ENCODE data around the gene EZH2. TPM values are rescaled to one million over a fixed set of nuclear protein-coding genes. Genes with fewer than 3 reads are reported as not detected.

Gene EZH2
- polyA plus RNA-seq, 1 of the 3 experiments (the other 2 are of a cell fraction) = 30.6 TPM

DNA sequence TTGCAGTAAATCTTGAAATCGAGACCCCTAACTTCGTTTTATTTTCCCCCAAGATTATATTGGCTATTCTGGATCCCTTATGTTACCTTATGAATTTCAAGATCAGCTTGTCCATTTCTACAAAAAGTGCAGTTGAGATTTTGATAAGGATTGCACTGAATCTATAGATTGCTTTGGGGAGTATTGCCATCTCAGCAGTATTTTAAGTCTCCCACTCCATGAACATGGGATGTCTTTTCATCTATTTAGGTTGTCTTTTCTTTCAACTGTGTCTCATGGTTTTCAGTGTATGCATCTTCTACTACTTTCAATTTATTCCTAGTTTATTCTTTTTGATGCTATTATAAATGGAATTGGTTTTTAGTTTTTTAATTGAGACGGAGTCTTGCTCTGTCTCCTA lies 89.6 kb downstream of the EZH2 start:
- H3K4me2 ChIP-seq = no peak overlapping the region
- no peaks in the 10 kb centered on the region for H3K27me3 ChIP-seq (ENCODE audit: insufficient read depth)
- no peak overlapping the region for H3K27ac ChIP-seq (ENCODE audit: low read depth in 2 of 2, low read length in 1 of 2)
- over 99% methylated on average over 3 of the region's 3 CpGs for WGBS (ENCODE audit: low lambda C conversion rate)
- no peaks in the 10 kb centered on the region for H3F3A ChIP-seq (replicated peaks; ENCODE audit: insufficient read depth)
- peaks cover 0 to 4% of the 10 kb centered on the region in 2 experiments; a peak in 1 of 4 replicates for H3K4me1 ChIP-seq (ENCODE audit: control insufficient read depth in 1 of 2, insufficient read depth in 2 of 2, low read depth in 1 of 2, low read length in 1 of 2)
- peaks cover 10% of the 10 kb centered on the region for H3K79me2 ChIP-seq (ENCODE audit: insufficient read depth)
- DNase-seq = no peak
- H3K4me3 ChIP-seq (ENCODE audit: low read depth in 2 of 2, low read length in 1 of 2) = no peak overlapping the region
- ChIA-PET CTCF (interaction anchor here (1.0 kb wide), 1 partner anchor 10 kb away, joined by 4 read pairs; no protein-coding TSS in a partner anchor), POLR2A (no interaction called here)
- H3K36me3 ChIP-seq (replicated peaks in 1 of 2; ENCODE audit: control insufficient read depth in 1 of 2, insufficient read depth in 2 of 2, low read length in 1 of 2) = peaks cover 85 to 94% of the 10 kb centered on the region in 2 experiments
- no peak overlapping the region for H2AFZ ChIP-seq (ENCODE audit: low read depth)
- no peak overlapping the region for H3K9ac ChIP-seq
- H3K9me2 ChIP-seq = no peaks in the 10 kb centered on the region
- TF ChIP-seq JUND (IDR thresholded peaks at IDR 0.05) (no peak), SMC3 (IDR thresholded peaks at IDR 0.05; ENCODE audit: low read depth, low read length) (no peak)
- no peaks in the 10 kb centered on the region for H4K20me1 ChIP-seq (ENCODE audit: insufficient read depth)
- H3K9me3 ChIP-seq = no peaks in the 10 kb centered on the region

DNA sequence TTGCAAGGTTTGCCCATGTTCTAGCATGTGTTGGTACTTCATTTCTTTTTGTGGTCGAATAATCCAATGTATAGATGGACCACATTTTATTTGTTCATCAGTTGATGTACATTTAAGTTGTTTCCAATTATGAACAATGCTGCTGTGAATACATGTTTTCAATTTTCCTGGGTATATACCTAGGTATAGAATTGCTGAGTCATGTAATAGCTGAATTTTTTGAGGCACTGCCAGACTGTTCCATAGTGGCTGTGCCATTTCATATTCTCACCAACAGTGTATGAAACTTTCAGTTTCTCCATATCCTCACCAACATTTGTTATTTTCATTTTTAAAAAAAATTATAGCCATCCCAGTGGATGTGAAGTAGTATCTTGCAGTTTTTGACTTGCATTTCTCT lies 90.5 kb downstream of the EZH2 start:
- Histone ChIP-seq H3K27me3 (ENCODE audit: insufficient read depth) (no peaks in the 10 kb centered on the region), H3F3A (replicated peaks; ENCODE audit: insufficient read depth) (no peaks in the 10 kb centered on the region), H3K9ac (no peak overlapping the region), H3K4me2 (no peak overlapping the region), H3K79me2 (ENCODE audit: insufficient read depth) (peaks cover 10% of the 10 kb centered on the region), H3K9me2 (no peaks in the 10 kb centered on the region), H2AFZ (ENCODE audit: low read depth) (no peak overlapping the region), H3K4me1 (ENCODE audit: control insufficient read depth in 1 of 2, insufficient read depth in 2 of 2, low read depth in 1 of 2, low read length in 1 of 2) (peaks cover 0 to 6% of the 10 kb centered on the region in 2 experiments; a peak in 1 of 4 replicates), H3K9me3 (no peaks in the 10 kb centered on the region), H4K20me1 (ENCODE audit: insufficient read depth) (no peaks in the 10 kb centered on the region), H3K4me3 (ENCODE audit: low read depth in 2 of 2, low read length in 1 of 2) (no peak overlapping the region), H3K36me3 (replicated peaks in 1 of 2; ENCODE audit: control insufficient read depth in 1 of 2, insufficient read depth in 2 of 2, low read length in 1 of 2) (peaks cover 84 to 86% of the 10 kb centered on the region in 2 experiments), H3K27ac (ENCODE audit: low read depth in 2 of 2, low read length in 1 of 2) (no peak overlapping the region)
- TF ChIP-seq MEF2A (IDR thresholded peaks at IDR 0.05; ENCODE audit: borderline replicate concordance, low read depth) (no peak), POLR2AphosphoS5 (IDR thresholded peaks at IDR 0.05; ENCODE audit: low read depth, low read length) (no peak), SIN3A (IDR thresholded peaks at IDR 0.05; ENCODE audit: borderline replicate concordance, low read depth, low read length) (no peak), GATA2 (CRISPR knock-in tag; IDR thresholded peaks at IDR 0.05) (no peak), FOSL2 (IDR thresholded peaks at IDR 0.05; ENCODE audit: borderline replicate concordance, low read depth) (no peak), FOXM1 (IDR thresholded peaks at IDR 0.05; ENCODE audit: low read depth) (no peak), EP300 (IDR thresholded peaks at IDR 0.05; ENCODE audit: borderline replicate concordance in 1 of 2, low read depth in 1 of 2, low read length in 1 of 2) (no peak), ELF1 (IDR thresholded peaks at IDR 0.05) (no peak), TEAD4 (IDR thresholded peaks at IDR 0.05; ENCODE audit: borderline replicate concordance, insufficient read depth) (no peak)
- TF ChIP-seq, protein P1, sequence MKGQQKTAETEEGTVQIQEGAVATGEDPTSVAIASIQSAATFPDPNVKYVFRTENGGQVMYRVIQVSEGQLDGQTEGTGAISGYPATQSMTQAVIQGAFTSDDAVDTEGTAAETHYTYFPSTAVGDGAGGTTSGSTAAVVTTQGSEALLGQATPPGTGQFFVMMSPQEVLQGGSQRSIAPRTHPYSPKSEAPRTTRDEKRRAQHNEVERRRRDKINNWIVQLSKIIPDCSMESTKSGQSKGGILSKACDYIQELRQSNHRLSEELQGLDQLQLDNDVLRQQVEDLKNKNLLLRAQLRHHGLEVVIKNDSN (IDR thresholded peaks at IDR 0.05; ENCODE audit: borderline replicate concordance, low read depth) = no peak
- ChIA-PET POLR2A (no interaction called here), CTCF (interaction anchor here (1.1 to 1.8 kb wide), 2 partner anchors 9 to 63 kb away, joined by 3 to 4 read pairs; no protein-coding TSS in a partner anchor)
- DNase-seq = no peak
- WGBS (ENCODE audit: low lambda C conversion rate) = 97% methylated on average over 1 of the region's 1 CpG

DNA sequence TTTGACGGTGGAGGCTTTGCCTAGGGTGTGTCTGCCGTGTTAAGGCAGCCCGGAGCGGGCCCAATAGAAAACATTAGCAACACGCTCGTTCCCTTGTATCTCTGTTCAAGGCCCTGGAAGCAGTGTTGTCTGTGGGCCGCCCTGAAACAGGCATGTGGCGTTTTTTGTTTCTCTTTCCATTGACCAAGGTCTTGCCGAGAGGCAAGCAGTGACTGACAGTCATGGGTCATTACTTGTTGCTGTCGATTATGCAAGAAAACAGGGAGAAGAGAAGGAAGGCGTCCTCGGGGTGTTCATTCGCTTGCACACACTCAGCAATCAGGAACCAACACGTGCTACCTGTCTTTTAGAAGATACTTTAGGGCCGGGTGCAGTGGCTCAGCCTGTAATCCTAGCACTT lies 92.5 kb downstream of the EZH2 start:
- no peaks in the 10 kb centered on the region for H3K27me3 ChIP-seq (ENCODE audit: insufficient read depth)
- no peak overlapping the region for H3K27ac ChIP-seq (ENCODE audit: low read depth in 2 of 2, low read length in 1 of 2)
- no peak overlapping the region for H3K9ac ChIP-seq
- no peaks in the 10 kb centered on the region for H3K9me2 ChIP-seq
- no peaks in the 10 kb centered on the region for H3F3A ChIP-seq (replicated peaks; ENCODE audit: insufficient read depth)
- H3K4me3 ChIP-seq (ENCODE audit: low read depth in 2 of 2, low read length in 1 of 2) = no peak overlapping the region
- 99% methylated on average over 15 of the region's 15 CpGs for WGBS (ENCODE audit: low lambda C conversion rate)
- ChIA-PET POLR2A (no interaction called here), CTCF (interaction anchor here (1.6 kb wide), 1 partner anchor 21 kb away, joined by 3 read pairs; no protein-coding TSS in a partner anchor)
- peaks cover 81 to 84% of the 10 kb centered on the region in 2 experiments for H3K36me3 ChIP-seq (replicated peaks in 1 of 2; ENCODE audit: control insufficient read depth in 1 of 2, insufficient read depth in 2 of 2, low read length in 1 of 2)
- no peak overlapping the region for H3K4me2 ChIP-seq
- H3K79me2 ChIP-seq (ENCODE audit: insufficient read depth) = peaks cover 6% of the 10 kb centered on the region
- H3K9me3 ChIP-seq = no peaks in the 10 kb centered on the region
- no peak for DNase-seq
- H2AFZ ChIP-seq (ENCODE audit: low read depth) = no peak overlapping the region
- peaks cover 0 to 6% of the 10 kb centered on the region in 2 experiments; a peak in 1 of 4 replicates for H3K4me1 ChIP-seq (ENCODE audit: control insufficient read depth in 1 of 2, insufficient read depth in 2 of 2, low read depth in 1 of 2, low read length in 1 of 2)
- H4K20me1 ChIP-seq (ENCODE audit: insufficient read depth) = no peaks in the 10 kb centered on the region
- TF ChIP-seq POLR2AphosphoS5 (IDR thresholded peaks at IDR 0.05; ENCODE audit: low read depth, low read length) = no peak
- no peak for TF ChIP-seq GATA2 (CRISPR knock-in tag; IDR thresholded peaks at IDR 0.05)
- TF ChIP-seq, protein P2, sequence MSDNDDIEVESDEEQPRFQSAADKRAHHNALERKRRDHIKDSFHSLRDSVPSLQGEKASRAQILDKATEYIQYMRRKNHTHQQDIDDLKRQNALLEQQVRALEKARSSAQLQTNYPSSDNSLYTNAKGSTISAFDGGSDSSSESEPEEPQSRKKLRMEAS (IDR thresholded peaks at IDR 0.05; ENCODE audit: low read depth) = no peak
- TF ChIP-seq SIN3A (IDR thresholded peaks at IDR 0.05; ENCODE audit: borderline replicate concordance, low read depth, low read length) = no peak
- TF ChIP-seq NRF1 (IDR thresholded peaks at IDR 0.05; ENCODE audit: low read depth, low read length) = no peak
- TF ChIP-seq, protein P3, sequence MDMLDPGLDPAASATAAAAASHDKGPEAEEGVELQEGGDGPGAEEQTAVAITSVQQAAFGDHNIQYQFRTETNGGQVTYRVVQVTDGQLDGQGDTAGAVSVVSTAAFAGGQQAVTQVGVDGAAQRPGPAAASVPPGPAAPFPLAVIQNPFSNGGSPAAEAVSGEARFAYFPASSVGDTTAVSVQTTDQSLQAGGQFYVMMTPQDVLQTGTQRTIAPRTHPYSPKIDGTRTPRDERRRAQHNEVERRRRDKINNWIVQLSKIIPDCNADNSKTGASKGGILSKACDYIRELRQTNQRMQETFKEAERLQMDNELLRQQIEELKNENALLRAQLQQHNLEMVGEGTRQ (IDR thresholded peaks at IDR 0.05; ENCODE audit: borderline replicate concordance, low read depth, low read length) = no peak
- TF ChIP-seq EZH2phosphoT487 (IDR thresholded peaks at IDR 0.05; ENCODE audit: borderline replicate concordance, low read depth) = no peak
- no peak for TF ChIP-seq FOXM1 (IDR thresholded peaks at IDR 0.05; ENCODE audit: low read depth)
- TF ChIP-seq, protein P4, sequence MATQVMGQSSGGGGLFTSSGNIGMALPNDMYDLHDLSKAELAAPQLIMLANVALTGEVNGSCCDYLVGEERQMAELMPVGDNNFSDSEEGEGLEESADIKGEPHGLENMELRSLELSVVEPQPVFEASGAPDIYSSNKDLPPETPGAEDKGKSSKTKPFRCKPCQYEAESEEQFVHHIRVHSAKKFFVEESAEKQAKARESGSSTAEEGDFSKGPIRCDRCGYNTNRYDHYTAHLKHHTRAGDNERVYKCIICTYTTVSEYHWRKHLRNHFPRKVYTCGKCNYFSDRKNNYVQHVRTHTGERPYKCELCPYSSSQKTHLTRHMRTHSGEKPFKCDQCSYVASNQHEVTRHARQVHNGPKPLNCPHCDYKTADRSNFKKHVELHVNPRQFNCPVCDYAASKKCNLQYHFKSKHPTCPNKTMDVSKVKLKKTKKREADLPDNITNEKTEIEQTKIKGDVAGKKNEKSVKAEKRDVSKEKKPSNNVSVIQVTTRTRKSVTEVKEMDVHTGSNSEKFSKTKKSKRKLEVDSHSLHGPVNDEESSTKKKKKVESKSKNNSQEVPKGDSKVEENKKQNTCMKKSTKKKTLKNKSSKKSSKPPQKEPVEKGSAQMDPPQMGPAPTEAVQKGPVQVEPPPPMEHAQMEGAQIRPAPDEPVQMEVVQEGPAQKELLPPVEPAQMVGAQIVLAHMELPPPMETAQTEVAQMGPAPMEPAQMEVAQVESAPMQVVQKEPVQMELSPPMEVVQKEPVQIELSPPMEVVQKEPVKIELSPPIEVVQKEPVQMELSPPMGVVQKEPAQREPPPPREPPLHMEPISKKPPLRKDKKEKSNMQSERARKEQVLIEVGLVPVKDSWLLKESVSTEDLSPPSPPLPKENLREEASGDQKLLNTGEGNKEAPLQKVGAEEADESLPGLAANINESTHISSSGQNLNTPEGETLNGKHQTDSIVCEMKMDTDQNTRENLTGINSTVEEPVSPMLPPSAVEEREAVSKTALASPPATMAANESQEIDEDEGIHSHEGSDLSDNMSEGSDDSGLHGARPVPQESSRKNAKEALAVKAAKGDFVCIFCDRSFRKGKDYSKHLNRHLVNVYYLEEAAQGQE (IDR thresholded peaks at IDR 0.05; ENCODE audit: low read depth, low read length) = no peak

Measured in SK-N-SH (cell line).